B cell (primary cell): Measurements from ENCODE around the gene CNRIP1. TPM values are rescaled to one million over a fixed set of nuclear protein-coding genes. Genes with fewer than 3 reads are reported as not detected.

Experiments
- ATAC-seq: fragments of 200-7000 bp; cut with Tn5 transposase; one replicate; pipeline ENCODE4 v1.10.0; 2021; ENCODE audit warnings: low read depth, mild to moderate bottlenecking, moderate number of reproducible peaks, moderate library complexity
- CTCF ChIA-PET: fragments of 350-600 bp; sonication (Branson Sonifier 250); formaldehyde crosslinking; loops from one replicate; lab custom pipeline; 2021; ENCODE audit warnings: antibody characterized with exemption, inconsistent platforms; lab: Charles Lee
- POLR2A ChIA-PET: fragments of 350-600 bp; sonication (Branson Sonifier 250); formaldehyde crosslinking; loops from one replicate; lab custom pipeline; 2021; ENCODE audit warnings: antibody characterized with exemption; lab: Charles Lee
- DNase-seq: peaks from one replicate; pipeline ENCODE4 v3.0.0; 2013
- H2AFZ ChIP-seq: 2 replicates; pipeline ENCODE4 v1.6.1; 2012; ENCODE audit warnings: mild to moderate bottlenecking, low read depth, low read length; ENCODE audit not compliant: insufficient read depth, poor library complexity, severe bottlenecking
- H3K27ac ChIP-seq, 2 donors: 1 replicate in 1 of 2; 2 replicates in 1 of 2; pipeline ENCODE4 v1.5.1; 2012 to 2013; ENCODE audit warnings: low read length in 2 of 2, mild to moderate bottlenecking in 2 of 2, moderate library complexity in 1 of 2
- H3K27me3 ChIP-seq, 4 experiments: fragments of 200-600 bp in 1 of 4; sonication (generic) in 1 of 4; replicated peaks in 1 of 4; 1 replicate in 2 of 4; 2 replicates in 2 of 4; pipeline versions ENCODE4 v1.6.1 to v1.7.0; 2013 to 2016; ENCODE audit warnings: low read length in 3 of 4, mild to moderate bottlenecking in 2 of 4, mixed read lengths in 1 of 4, moderate library complexity in 1 of 4; ENCODE audit not compliant: insufficient read depth in 4 of 4, control insufficient read depth in 3 of 4; ENCODE audit errors: control extremely low read depth in 1 of 4
- H3K36me3 ChIP-seq, 2 experiments: replicated peaks in 1 of 2; 1 replicate in 1 of 2; 2 replicates in 1 of 2; pipeline versions ENCODE4 v1.6.1 to v1.7.1; 2013; ENCODE audit warnings: low read length in 1 of 2; ENCODE audit not compliant: insufficient read depth in 2 of 2, control insufficient read depth in 1 of 2; ENCODE audit errors: control extremely low read depth in 1 of 2, extremely low read depth in 1 of 2
- H3K4me1 ChIP-seq, 2 donors: fragments of 200-600 bp in 1 of 2; sonication (generic) in 1 of 2; 1 replicate in 1 of 2; 2 replicates in 1 of 2; pipeline versions ENCODE4 v1.5.1 to v1.6.1; 2013 to 2017; ENCODE audit warnings: low read length in 2 of 2; ENCODE audit not compliant: control insufficient read depth in 2 of 2, insufficient read depth in 2 of 2
- H3K4me2 ChIP-seq: replicated peaks from 2 replicates; pipeline ENCODE3; 2012; ENCODE audit warnings: mild to moderate bottlenecking, low read depth, low read length; ENCODE audit not compliant: poor library complexity, severe bottlenecking
- H3K4me3 ChIP-seq, 5 experiments: fragments of 200-600 bp in 1 of 5; sonication (generic) in 1 of 5; 1 replicate in 3 of 5; 2 replicates in 2 of 5; pipeline versions ENCODE4 v1.5.1 to v1.7.0; 2011 to 2016; ENCODE audit warnings: low read length in 4 of 5, mild to moderate bottlenecking in 4 of 5, low read depth in 2 of 5, control low read depth in 1 of 5, moderate library complexity in 1 of 5; ENCODE audit not compliant: insufficient read depth in 1 of 5; ENCODE audit errors: control extremely low read depth in 1 of 5, extremely low read depth in 1 of 5
- H3K79me2 ChIP-seq: fragments of 200-600 bp; sonication (generic); one replicate; pipeline ENCODE4 v1.6.0; 2016; ENCODE audit warnings: low read length; ENCODE audit not compliant: control insufficient read depth, insufficient read depth
- H3K9ac ChIP-seq: fragments of 200-600 bp; sonication (generic); 2 replicates; pipeline ENCODE4 v1.6.1; 2017; ENCODE audit warnings: mild to moderate bottlenecking, low read length, moderate library complexity
- H3K9me3 ChIP-seq, 3 donors: one replicate each; pipeline versions ENCODE4 v1.6.1 to v1.7.1; 2013; ENCODE audit warnings: low read length in 2 of 3; ENCODE audit not compliant: control insufficient read depth in 2 of 3, insufficient read depth in 1 of 3; ENCODE audit errors: control extremely low read depth in 1 of 3
- H4K20me1 ChIP-seq: 2 replicates; pipeline ENCODE4 v1.6.0; 2012; ENCODE audit warnings: mild to moderate bottlenecking, low read length; ENCODE audit not compliant: insufficient read depth, control insufficient read depth, poor library complexity, severe bottlenecking
- H3K27ac Mint-ChIP-seq: one replicate; pipeline ENCODE4 v1.8.0; 2021; ENCODE audit warnings: mixed read lengths
- H3K27me3 Mint-ChIP-seq: one replicate; pipeline ENCODE4 v1.8.0; 2021; ENCODE audit warnings: mixed read lengths
- H3K4me1 Mint-ChIP-seq: one replicate; pipeline ENCODE4 v1.8.0; 2021; ENCODE audit warnings: mixed read lengths
- H3K4me3 Mint-ChIP-seq: one replicate; pipeline ENCODE4 v1.8.0; 2021; ENCODE audit warnings: mixed read lengths
- H3K9me3 Mint-ChIP-seq: one replicate; pipeline ENCODE4 v1.8.0; 2022; ENCODE audit warnings: mixed read lengths; ENCODE audit not compliant: insufficient read depth
- CTCF ChIP-seq: fragments of 200-600 bp; IDR thresholded peaks from one replicate; pipeline ENCODE4 v1.8.0; 2022; ENCODE audit warnings: antibody characterized with exemption, mild to moderate bottlenecking
- EZH2 ChIP-seq: IDR thresholded peaks from 2 replicates; pipeline ENCODE4 v1.6.1; 2012; ENCODE audit warnings: borderline replicate concordance, low read depth, mild to moderate bottlenecking, moderate library complexity, low read length; ENCODE audit not compliant: insufficient read depth, poor library complexity, severe bottlenecking
- WGBS: methylation state at CpG from one replicate; pipeline ENCODE4 v1.1.5; 2013; ENCODE audit warnings: missing lambda C conversion rate; ENCODE audit not compliant: insufficient coverage; 5-methylcytosine and 5-hydroxymethylcytosine counted together
- intact Hi-C: fragments of 100-400 bp; cut with micrococcal nuclease; formaldehyde crosslinking; loops from one replicate; pipeline ENCODE4 v1.10.0; 2022
- polyA plus RNA-seq: library from polyadenylated mRNA; depleted of rRNA; stranded (reverse); fragments of >200 nt; gene quantifications from 2 replicates; pipeline ENCODE4 v1.2.3, GENCODE V29; 2012
- total RNA-seq, 2 donors: library from RNA; stranded (reverse); fragments of 120-200 nt in 1 of 2; gene quantifications; 1 replicate in 1 of 2; 2 replicates in 1 of 2; pipeline versions ENCODE4 v1.2.3 to v1.2.4, GENCODE V29; 2013 to 2022

Gene CNRIP1
- total and polyA plus RNA-seq, 2 donors (not counting 1 experiment from before 2014, with no cell fraction given): not detected

DNA sequence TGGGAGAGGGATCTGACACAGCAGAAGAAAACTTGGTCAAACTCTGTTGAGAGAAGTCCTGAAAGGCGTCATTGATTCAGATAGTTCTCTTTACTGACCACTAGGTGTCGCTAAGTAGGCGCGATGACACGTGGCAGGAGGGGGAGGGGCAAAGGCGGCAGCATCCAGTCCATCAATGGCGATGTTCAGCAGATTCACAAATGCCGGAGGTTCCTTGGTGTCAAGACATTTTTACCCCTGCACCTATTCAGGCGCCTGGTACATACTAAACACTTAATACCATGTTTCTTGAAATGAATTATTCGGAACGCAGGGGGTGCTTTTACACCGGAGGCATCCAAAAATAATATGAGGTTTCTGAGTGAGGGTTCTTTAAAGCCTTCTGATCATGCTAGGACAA, 42.3 kb upstream of the CNRIP1 start:
- Mint-ChIP-seq H3K9me3 (no peaks in the 10 kb centered on the region), H3K27me3 (no peaks in the 10 kb centered on the region), H3K27ac (peak overlapping the region; percentile 97), H3K4me1 (peaks cover 54% of the 10 kb centered on the region), H3K4me3 (peak overlapping the region; percentile 97)
- WGBS: 0% methylated on average over 5 of the region's 12 CpGs
- H3K36me3 ChIP-seq: peaks cover 0 to 3% of the 10 kb centered on the region in 2 experiments
- no peaks in the 10 kb centered on the region for H3K9me3 ChIP-seq
- peak overlapping the region; percentile 73 for H2AFZ ChIP-seq
- peak; percentile 91 for DNase-seq
- H3K4me3 ChIP-seq: peak overlapping the region; percentile 14 to 68 (median 42)
- ChIA-PET POLR2A (interaction anchor here (1.0 kb wide), 1 partner anchor 79 kb away, joined by 3 read pairs; no protein-coding TSS in a partner anchor), CTCF (interaction anchor here (0.8 to 10.6 kb wide), 6 partner anchors 9 to 240 kb away, joined by 3 to 163 read pairs (median 3); no protein-coding TSS in a partner anchor)
- intact Hi-C loops: loop anchor here (1.0 to 10.0 kb wide), 9 partner anchors 25 to 423 kb away; partner anchors contain the start of genes PNO1 and PPP3R1
- peak overlapping the region; percentile 80 for H3K4me2 ChIP-seq
- ATAC-seq: peak; percentile 74
- H3K27ac ChIP-seq: peak overlapping the region; percentile 89 to 91
- TF ChIP-seq EZH2: no peak
- peak; percentile 84 for TF ChIP-seq CTCF
- peaks cover 34 to 46% of the 10 kb centered on the region in 2 donors for H3K4me1 ChIP-seq
- peak overlapping the region; percentile 66 for H3K9ac ChIP-seq
- peaks cover 60% of the 10 kb centered on the region for H3K79me2 ChIP-seq
- no peaks in the 10 kb centered on the region for H4K20me1 ChIP-seq
- no peaks in the 10 kb centered on the region for H3K27me3 ChIP-seq

DNA sequence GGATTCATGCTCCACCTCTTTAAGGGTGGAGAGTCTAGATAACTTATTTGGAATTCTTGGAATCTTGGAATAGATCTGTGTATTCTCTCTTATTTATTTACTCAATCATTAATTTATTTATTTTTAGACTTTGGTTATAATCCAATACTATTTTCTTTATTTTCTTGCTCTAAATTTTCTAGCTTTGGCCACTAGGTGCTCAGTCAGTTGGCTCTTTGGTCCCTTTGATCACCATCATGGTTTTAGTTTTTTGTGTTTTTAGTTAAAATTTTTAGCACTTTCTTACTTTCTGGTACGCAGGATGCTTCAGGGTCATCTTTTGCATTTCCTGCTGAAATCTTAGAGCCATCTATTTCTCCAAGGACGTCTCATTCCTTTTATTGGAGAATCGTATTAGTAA, 40.1 kb upstream of the CNRIP1 start:
- no peaks in the 10 kb centered on the region for H3K27me3 Mint-ChIP-seq
- POLR2A ChIA-PET: no interaction called here
- H3K4me3 Mint-ChIP-seq: no peak overlapping the region
- TF ChIP-seq CTCF (peak; percentile 32), EZH2 (no peak)
- H3K27ac ChIP-seq: no peak overlapping the region
- no peaks in the 10 kb centered on the region for H4K20me1 ChIP-seq
- H3K9ac ChIP-seq: no peak overlapping the region
- no peaks in the 10 kb centered on the region for H3K9me3 Mint-ChIP-seq
- WGBS: no CpG with 5 or more reads among the region's 3 CpGs
- peaks cover 29 to 42% of the 10 kb centered on the region in 2 donors for H3K4me1 ChIP-seq
- no peak overlapping the region for H3K27ac Mint-ChIP-seq
- peaks cover 37% of the 10 kb centered on the region for H3K4me1 Mint-ChIP-seq
- intact Hi-C loops: loop anchor here (5.0 to 10.0 kb wide), 4 partner anchors 73 to 425 kb away; no protein-coding TSS in a partner anchor
- H3K36me3 ChIP-seq: no peaks in the 10 kb centered on the region
- no peak overlapping the region for H3K4me3 ChIP-seq
- DNase-seq: no peak
- peaks cover 38% of the 10 kb centered on the region for H3K79me2 ChIP-seq
- H3K4me2 ChIP-seq: no peak overlapping the region
- no peak for ATAC-seq
- H3K9me3 ChIP-seq: no peaks in the 10 kb centered on the region
- CTCF ChIA-PET: interaction anchor here (1.1 to 10.6 kb wide), 9 partner anchors 26 to 565 kb away, joined by 3 to 163 read pairs (median 4); no protein-coding TSS in a partner anchor
- H3K27me3 ChIP-seq: no peaks in the 10 kb centered on the region
- H2AFZ ChIP-seq: no peak overlapping the region
